Mucosa of descending colon (tissue), 3 donors: ENCODE measurements around the gene PAX8. TPM values are rescaled to one million over a fixed set of nuclear protein-coding genes. Genes with fewer than 3 reads are reported as not detected.

Source experiments
- ATAC-seq: fragments of 200-7000 bp; cut with Tn5 transposase; one replicate; pipeline ENCODE4 v1.9.1; 2020; ENCODE audit warnings: mild to moderate bottlenecking, moderate library complexity
- DNase-seq, 3 donors: peaks; one replicate each; pipeline ENCODE4 v3.0.0-alpha.2; 2020
- H3K36me3 ChIP-seq: fragments of 200-600 bp; one replicate; pipeline ENCODE4 v1.8.0; 2021; ENCODE audit warnings: low read depth, mild to moderate bottlenecking
- H3K4me1 ChIP-seq: fragments of 200-600 bp; one replicate; pipeline ENCODE4 v1.8.0; 2021; ENCODE audit warnings: low read depth, mild to moderate bottlenecking
- H3K4me3 ChIP-seq: fragments of 200-600 bp; one replicate; pipeline ENCODE4 v1.8.0; 2021; ENCODE audit warnings: mild to moderate bottlenecking
- H3K9me3 ChIP-seq: fragments of 200-600 bp; one replicate; pipeline ENCODE4 v1.8.0; 2021; ENCODE audit warnings: mild to moderate bottlenecking
- CTCF ChIP-seq: fragments of 200-600 bp; IDR thresholded peaks from one replicate; pipeline ENCODE4 v1.8.0; 2022; ENCODE audit warnings: antibody characterized with exemption, mild to moderate bottlenecking
- intact Hi-C, 2 donors: fragments of 100-400 bp; cut with DNase I in 1 of 2; cut with micrococcal nuclease in 1 of 2; formaldehyde crosslinking; loops; one replicate each; pipeline versions ENCODE4 v1.11.0 to v1.11.1; 2022; cut with DNase I, micrococcal nuclease
- total RNA-seq, 3 donors: library from RNA; stranded (reverse); fragmentation: NEBNext Ultra II Directional in 2 of 3; extraction: Animal tissue kit (Norgen Biotek cat#: 25700) in 2 of 3; gene quantifications; one replicate each; pipeline versions ENCODE4 v1.2.1 to v1.2.4, GENCODE V29; 2021 to 2023
- donor health status: DM: no; HTN: no; CAD: no; lungs with moderate emphysema.
- donor health status: DM: no; HTN: no; CAD: no.
- donor health status: DM: no; HTN: yes; CAD: no.

PAX8 gene
- total RNA-seq, 3 donors from 2014 or later: 0.82 to 6.2 (median 4.8) TPM

DNA sequence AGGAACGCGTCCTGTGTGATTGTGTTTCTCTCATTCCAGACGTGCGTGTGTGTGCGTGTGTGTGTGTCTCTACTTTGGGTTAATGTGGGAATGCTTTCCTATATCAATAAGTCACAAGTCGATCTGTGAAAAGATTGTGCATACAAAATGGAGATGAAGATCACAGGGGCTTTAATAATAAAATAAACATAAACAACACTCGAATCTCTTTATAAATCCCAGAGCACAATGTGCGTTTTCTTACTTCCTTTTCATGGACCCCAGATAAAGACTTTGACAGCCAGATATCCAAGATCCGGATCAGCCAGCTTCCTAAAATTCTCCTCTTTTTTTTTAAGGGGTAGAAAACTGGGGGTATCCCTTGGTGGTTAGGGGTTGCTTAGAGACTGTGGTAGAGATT lies 4.7 kb downstream of the PAX8 start:
- TF ChIP-seq CTCF: no peak
- H3K4me1 ChIP-seq: no peaks in the 10 kb centered on the region
- H3K9me3 ChIP-seq: no peaks in the 10 kb centered on the region
- H3K4me3 ChIP-seq: no peak overlapping the region
- H3K36me3 ChIP-seq: no peaks in the 10 kb centered on the region
- intact Hi-C loops: no loop called here
- no peak for DNase-seq
- ATAC-seq: no peak

DNA sequence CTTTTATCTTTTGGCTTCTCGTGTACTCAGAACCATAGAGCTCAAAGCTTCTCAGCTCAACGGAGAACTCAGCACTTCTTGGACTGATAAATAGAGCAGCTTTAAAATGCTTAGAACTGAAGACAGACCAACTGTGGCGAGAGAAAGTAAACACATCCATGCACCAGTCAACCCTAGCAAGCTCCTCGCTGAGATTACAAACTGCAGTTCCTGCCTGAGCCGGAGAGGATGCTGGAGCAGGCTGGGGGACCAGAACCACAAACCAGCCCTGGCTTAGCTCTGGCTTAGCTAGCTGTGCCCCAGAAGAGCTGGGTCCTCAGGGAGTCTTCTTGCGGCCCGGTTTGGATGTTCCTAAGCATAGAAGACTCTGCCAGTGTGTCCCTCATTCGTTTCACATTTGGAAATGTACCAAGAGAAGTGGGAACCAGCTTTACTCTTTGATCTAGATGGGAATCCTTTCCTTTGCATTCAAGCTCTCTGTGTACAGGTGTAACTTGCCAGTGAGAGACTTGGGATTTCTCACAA lies 5.6 kb downstream of the PAX8 start:
- Histone ChIP-seq H3K9me3 (no peaks in the 10 kb centered on the region), H3K4me3 (no peak overlapping the region), H3K4me1 (no peaks in the 10 kb centered on the region), H3K36me3 (no peaks in the 10 kb centered on the region)
- intact Hi-C loops: no loop called here
- DNase-seq: no peak
- no peak for ATAC-seq
- no peak for TF ChIP-seq CTCF

DNA sequence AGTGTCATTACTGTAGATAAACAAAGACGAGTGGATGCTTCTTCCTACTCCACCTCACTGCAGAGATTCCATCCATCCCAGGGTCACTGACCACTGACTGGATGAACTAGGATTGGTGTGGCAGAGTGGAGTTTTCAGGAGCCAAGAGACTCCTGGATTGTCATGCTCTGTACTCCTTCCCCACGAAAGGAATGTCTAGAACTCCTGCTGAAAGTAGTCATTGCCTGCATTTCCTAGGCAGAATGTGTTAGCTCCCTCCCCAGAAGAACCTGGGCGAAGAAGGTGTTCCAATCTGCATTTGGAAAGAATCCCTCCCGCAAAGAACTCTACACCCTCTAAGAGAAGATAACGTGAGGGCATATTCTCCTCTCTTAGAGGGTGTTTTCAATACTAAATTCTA lies 6.2 kb downstream of the PAX8 start:
- DNase-seq (no peak), ATAC-seq (no peak)
- H3K36me3 ChIP-seq: no peaks in the 10 kb centered on the region
- TF ChIP-seq CTCF: no peak
- intact Hi-C loops: no loop called here
- H3K4me3 ChIP-seq: no peak overlapping the region
- no peaks in the 10 kb centered on the region for H3K9me3 ChIP-seq
- H3K4me1 ChIP-seq: no peaks in the 10 kb centered on the region

DNA sequence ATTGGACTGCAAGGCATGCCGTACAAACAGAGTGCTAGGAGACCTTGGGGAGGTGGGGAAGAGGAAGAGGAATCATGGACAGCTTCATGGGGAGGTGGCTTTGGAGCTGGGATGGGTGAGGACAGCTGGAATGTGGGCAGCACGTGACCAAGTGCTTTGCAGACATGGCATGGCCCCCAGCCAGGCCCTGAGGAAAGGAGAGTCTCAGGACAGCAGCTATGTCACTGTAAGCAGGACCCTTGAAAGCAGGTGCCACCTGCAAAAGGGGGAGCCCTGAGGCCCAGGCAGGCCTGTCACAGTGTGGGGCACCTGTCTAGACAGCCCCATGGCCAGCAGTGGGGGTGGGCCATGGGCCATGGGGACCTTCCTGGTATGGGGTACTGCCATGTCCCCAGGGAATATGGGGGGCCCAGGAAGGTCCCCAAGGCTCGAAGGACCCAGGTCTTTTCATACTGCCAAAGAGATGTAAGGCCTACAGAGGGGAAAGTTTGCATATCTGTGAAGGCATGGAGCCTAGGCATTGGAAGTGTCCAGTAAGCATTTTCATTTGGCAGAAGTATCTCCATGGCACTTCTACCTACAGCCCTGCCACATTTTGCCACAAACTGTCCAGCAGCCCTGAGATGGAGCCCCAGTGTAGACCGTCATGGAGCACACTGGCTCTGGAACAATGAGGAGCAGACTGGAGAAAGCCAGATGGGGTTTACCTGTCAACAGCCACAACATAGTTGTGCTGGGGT lies 9.9 kb downstream of the PAX8 start:
- DNase-seq: no peak
- no peak overlapping the region for H3K4me3 ChIP-seq
- ATAC-seq: no peak
- intact Hi-C loops: no loop called here
- H3K4me1 ChIP-seq: no peaks in the 10 kb centered on the region
- H3K9me3 ChIP-seq: no peaks in the 10 kb centered on the region
- no peaks in the 10 kb centered on the region for H3K36me3 ChIP-seq
- no peak for TF ChIP-seq CTCF

GRCh38 chr2:113266431-113266830 lies 12.3 kb downstream of the PAX8 start:
- no peak overlapping the region for H3K4me3 ChIP-seq

More at GRCh38 chr2:113266431-113266830, 12.3 kb downstream of the PAX8 start:
- ATAC-seq (no peak), DNase-seq (no peak)
- TF ChIP-seq CTCF: no peak
- no peaks in the 10 kb centered on the region for H3K9me3 ChIP-seq
- intact Hi-C loops: no loop called here
- no peaks in the 10 kb centered on the region for H3K4me1 ChIP-seq
- no peaks in the 10 kb centered on the region for H3K36me3 ChIP-seq
